Effector memory CD4-positive, alpha-beta T cell (primary cell): ENCODE results near the gene MFAP2.
A peak's percentile ranks its signal among the peaks of the same experiment; 100 is the strongest.
"Not testable (repeated sequence)": the region's sequence is repeated elsewhere in the genome, so short reads cannot be mapped to it uniquely, and the experiment has no call there.

Source experiments
- DNase-seq, 3 donors: peaks; one replicate each; pipeline ENCODE4 v3.0.0-alpha.2; 2020
- H3K27ac ChIP-seq: 2 replicates; pipeline ENCODE4 v1.7.0; 2013; ENCODE audit warnings: mild to moderate bottlenecking, low read length, moderate library complexity; ENCODE audit not compliant: insufficient read depth, poor library complexity, severe bottlenecking
- H3K27me3 ChIP-seq: replicated peaks from 2 replicates; pipeline ENCODE4 v1.7.0; 2013; ENCODE audit warnings: mild to moderate bottlenecking, low read length; ENCODE audit not compliant: insufficient read depth, control insufficient read depth, poor library complexity, severe bottlenecking
- H3K36me3 ChIP-seq: 2 replicates; pipeline ENCODE4 v1.7.0; 2013; ENCODE audit warnings: mild to moderate bottlenecking, low read length, moderate library complexity; ENCODE audit not compliant: control insufficient read depth, insufficient read depth
- H3K4me1 ChIP-seq: 2 replicates; pipeline ENCODE4 v1.7.0; 2013; ENCODE audit warnings: low read length, mild to moderate bottlenecking; ENCODE audit not compliant: control insufficient read depth, insufficient read depth, poor library complexity, severe bottlenecking
- H3K4me3 ChIP-seq: 2 replicates; pipeline ENCODE4 v1.7.0; 2013; ENCODE audit warnings: low read length, low read depth, mild to moderate bottlenecking; ENCODE audit not compliant: insufficient read depth, poor library complexity, severe bottlenecking
- H3K9me3 ChIP-seq: 2 replicates; pipeline ENCODE4 v1.7.0; 2013; ENCODE audit warnings: mild to moderate bottlenecking, low read length, moderate library complexity; ENCODE audit not compliant: control insufficient read depth

Gene MFAP2

DNA sequence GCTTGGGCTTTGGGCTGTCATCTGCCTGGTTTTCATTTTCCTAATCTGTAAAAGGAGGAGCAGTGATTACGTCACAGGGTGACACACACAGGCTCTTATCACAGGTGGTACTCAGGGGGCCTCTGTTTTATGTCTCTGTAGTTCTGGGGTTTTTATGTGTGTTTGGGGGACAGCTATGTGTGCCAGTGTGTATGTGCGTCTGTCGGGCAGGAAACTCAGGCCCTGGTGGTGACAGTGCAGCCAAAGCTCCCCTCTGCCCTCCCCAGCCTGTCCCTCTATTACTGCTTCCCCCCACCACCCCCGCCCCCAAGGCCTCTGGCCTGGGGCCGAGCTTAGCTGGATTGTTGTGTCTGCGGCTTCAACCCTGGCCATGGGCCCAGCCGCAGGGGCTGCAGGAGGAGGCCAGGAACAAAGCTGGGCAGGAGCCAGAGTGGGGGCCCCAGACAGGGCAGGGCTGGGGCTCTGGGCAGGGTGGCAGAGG lies 13.3 kb downstream of the MFAP2 start:
- DNase-seq: no peak
- Histone ChIP-seq H3K9me3 (no peaks in the 10 kb centered on the region), H3K4me3 (no peak overlapping the region), H3K27me3 (no peaks in the 10 kb centered on the region), H3K27ac (no peak overlapping the region), H3K36me3 (peaks cover 15% of the 10 kb centered on the region), H3K4me1 (no peaks in the 10 kb centered on the region)

DNA sequence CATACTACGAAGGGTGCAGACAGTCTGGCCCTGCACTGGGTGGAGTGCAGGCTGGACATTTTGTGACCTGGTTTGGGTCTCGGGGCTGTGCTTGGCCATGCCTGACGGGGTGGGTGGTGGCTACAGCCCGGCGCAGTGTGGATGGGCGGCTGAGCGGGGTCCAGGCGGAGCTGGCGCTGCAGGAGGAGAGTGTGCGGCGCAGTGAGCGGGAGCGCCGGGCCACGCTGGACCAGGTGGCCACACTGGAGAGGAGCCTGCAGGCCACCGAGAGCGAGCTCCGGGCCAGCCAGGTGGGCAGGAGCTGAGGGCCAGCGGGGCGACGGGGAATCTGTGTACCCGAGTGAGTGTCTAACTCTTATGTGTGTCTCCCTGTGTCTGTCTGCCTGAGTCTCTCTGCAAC lies 14.1 kb downstream of the MFAP2 start:
- Histone ChIP-seq H3K4me1 (no peaks in the 10 kb centered on the region), H3K27me3 (no peaks in the 10 kb centered on the region), H3K4me3 (no peak overlapping the region), H3K9me3 (no peaks in the 10 kb centered on the region), H3K36me3 (peaks cover 15% of the 10 kb centered on the region), H3K27ac (no peak overlapping the region)
- DNase-seq: no peak

DNA sequence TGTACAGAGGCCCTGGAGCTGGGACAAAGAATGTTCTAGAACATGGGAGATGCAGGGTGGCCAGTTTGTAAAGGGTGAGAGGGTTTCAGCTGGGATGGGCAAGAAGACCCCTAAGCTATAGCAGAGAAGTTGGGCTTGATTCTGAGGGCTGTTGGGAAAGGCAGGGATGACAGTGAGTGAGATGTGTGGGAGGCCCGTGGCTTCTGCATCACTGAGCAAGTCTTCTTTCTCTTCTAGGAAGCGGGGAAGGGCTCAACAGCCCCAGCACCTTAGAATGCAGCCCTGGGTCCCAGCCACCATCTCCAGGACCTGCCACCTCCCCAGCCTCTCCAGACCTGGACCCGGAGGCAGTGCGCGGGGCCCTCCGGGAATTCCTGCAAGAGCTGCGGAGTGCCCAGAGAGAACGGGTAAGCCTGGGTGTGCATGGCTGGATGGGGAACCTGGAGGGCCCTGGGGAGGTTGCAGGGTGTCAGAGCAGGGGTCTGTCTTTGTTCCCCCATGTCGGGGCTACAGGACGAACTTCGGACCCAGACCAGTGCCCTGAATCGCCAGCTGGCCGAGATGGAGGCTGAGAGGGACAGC lies 14.8 kb downstream of the MFAP2 start:
- H3K27ac ChIP-seq: no peak overlapping the region
- peaks cover 15% of the 10 kb centered on the region for H3K36me3 ChIP-seq
- no peak overlapping the region for H3K4me3 ChIP-seq

DNA sequence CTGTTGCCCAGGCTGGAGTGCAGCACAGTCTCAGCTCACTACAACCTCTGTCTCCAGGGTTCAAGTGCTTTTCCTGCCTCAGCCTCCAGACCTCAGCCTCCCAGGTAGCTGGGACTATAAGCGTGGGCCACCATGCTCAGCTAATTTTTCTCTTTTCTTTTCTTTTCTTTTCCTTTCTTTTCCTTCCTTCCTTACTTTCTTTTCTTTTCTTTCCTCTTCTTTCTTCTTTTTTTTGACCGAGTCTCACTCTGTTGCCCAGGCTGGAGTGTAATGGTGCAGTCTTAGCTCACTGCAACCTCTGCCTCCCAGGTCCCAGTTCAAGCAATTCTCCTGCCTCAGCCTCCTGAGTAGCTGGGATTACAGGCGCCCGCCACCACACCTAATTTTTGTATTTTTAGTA lies 16.3 kb downstream of the MFAP2 start:
- H3K36me3 ChIP-seq: peaks cover 12% of the 10 kb centered on the region
- not testable (repeated sequence) for H3K4me3 ChIP-seq, DNase-seq, H3K27ac ChIP-seq, H3K4me1 ChIP-seq, H3K27me3 ChIP-seq, H3K9me3 ChIP-seq

More for the DNA sequence above, 14.8 kb downstream of the MFAP2 start:
- no peaks in the 10 kb centered on the region for H3K4me1 ChIP-seq
- no peak for DNase-seq
- no peaks in the 10 kb centered on the region for H3K9me3 ChIP-seq
- no peaks in the 10 kb centered on the region for H3K27me3 ChIP-seq

DNA sequence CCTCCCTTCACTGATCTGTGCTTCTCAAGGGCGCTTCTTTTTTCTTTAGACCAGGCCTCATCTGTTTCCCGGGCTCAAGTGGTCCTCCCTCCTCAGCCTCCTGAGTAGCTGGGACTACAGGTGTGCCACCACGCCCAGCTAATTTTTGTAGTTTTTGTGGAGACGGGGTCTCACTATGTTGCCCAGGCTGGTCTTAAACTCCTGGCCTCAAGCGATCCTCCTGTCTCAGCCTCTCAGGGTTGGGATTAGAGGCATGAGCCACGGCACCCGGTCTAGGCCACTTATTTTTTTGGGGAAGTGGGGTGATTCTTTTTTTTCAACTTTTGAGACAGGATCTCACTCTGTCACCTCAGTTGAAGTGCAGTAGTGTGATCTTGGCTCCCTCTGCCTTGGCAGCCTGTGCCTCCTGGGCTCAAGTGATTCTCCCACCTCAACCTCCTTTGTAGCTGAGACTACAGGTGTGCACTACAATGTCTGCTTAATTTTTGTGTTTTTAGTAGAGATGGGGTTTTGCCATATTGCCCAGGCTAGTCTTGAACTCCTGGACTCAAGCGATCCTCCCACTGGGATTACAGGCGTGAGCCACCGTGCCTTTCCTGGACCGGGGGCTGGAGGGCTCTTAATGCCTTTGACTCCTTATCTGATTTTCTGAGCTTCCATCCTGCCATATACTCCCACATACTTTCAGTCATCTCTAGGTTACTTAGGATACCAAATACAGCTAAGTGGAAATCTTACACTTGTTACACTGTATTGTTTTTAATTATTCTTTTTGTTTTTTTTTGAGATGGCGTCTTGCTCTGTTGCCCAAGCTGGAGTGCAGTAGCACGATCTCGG lies 18.9 kb downstream of the MFAP2 start:
- DNase-seq: no peak
- Histone ChIP-seq H3K36me3 (peaks cover 2% of the 10 kb centered on the region), H3K4me3 (peak overlapping the region; percentile 40), H3K27me3 (no peaks in the 10 kb centered on the region), H3K9me3 (no peaks in the 10 kb centered on the region), H3K27ac (no peak overlapping the region), H3K4me1 (no peaks in the 10 kb centered on the region)

DNA sequence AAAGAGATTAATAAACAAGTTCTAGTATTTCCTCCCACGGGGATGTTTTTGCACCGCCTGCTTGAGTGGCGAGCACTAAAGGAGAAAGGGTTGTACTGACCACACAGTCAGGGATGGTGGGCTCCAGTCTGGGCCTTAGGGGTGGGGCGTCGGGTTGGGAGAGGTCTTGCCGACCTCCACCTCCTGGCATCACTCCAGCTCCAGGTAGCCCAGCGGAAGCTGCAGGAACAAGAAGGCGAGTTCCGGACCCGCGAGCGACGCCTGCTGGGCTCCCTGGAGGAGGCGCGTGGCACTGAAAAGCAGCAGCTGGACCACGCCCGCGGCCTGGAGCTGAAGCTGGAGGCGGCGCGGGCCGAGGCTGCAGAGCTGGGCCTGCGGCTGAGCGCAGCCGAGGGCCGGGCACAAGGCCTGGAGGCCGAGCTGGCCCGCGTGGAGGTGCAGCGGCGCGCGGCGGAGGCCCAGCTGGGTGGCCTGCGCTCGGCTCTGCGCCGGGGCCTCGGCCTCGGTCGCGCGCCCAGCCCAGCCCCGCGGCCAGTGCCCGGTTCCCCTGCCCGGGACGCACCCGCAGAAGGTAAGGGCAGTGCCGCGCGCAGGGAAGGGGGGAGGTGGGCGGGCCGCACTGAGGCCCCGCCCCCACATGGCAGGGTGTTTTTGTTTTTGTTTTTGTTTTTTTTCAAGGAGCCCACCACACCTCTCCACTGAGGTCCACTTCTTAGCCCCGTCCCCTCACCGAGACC lies 19.7 kb downstream of the MFAP2 start:
- peak; percentile 51 to 72 (median 56) for DNase-seq
- no peaks in the 10 kb centered on the region for H3K4me1 ChIP-seq
- H3K36me3 ChIP-seq: peaks cover 3% of the 10 kb centered on the region
- H3K27me3 ChIP-seq: no peaks in the 10 kb centered on the region
- H3K9me3 ChIP-seq: no peaks in the 10 kb centered on the region
- no peak overlapping the region for H3K27ac ChIP-seq
- H3K4me3 ChIP-seq: peak overlapping the region; percentile 40

DNA sequence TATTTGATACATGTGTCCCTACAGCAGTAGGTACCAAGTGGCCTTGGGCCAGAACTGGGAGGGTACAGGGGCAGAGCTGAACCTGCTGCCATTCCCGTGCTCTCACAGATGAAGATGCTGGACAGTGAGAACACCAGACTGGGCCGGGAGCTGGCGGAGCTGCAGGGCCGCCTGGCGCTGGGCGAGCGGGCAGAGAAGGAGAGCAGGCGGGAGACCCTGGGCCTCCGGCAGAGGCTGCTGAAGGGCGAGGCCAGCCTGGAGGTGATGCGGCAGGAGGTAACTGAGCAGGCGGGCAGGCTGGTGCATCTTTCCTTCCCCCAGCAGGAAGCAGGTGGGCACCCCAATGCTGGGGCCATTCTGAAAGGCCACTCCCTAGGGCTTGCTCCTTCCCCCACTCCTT lies 21.9 kb downstream of the MFAP2 start:
- Histone ChIP-seq H3K4me1 (no peaks in the 10 kb centered on the region), H3K27me3 (no peaks in the 10 kb centered on the region), H3K27ac (no peak overlapping the region), H3K9me3 (no peaks in the 10 kb centered on the region), H3K4me3 (no peak overlapping the region), H3K36me3 (peaks cover 10% of the 10 kb centered on the region)
- DNase-seq: no peak

DNA sequence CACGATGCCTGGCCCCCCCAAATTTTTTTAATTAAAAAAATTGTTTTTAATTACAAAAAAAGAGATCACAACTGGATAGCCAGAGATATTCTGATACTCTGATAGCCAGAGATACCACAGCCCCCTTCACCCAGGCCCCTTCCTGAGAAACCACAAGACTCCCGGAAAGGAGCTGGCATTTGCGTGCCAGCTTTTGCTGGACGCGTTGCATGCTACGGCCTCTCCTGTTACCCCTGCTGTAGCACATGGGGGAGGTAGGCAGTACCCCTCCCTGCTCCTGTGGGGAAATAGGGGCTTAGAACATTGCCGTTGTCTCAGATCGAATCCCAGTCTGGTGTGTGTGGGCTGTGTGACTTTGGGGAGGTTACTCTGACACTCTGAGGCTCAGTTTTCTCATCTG lies 22.7 kb downstream of the MFAP2 start:
- Histone ChIP-seq H3K36me3 (peaks cover 10% of the 10 kb centered on the region), H3K27me3 (no peaks in the 10 kb centered on the region), H3K9me3 (no peaks in the 10 kb centered on the region), H3K27ac (no peak overlapping the region), H3K4me3 (no peak overlapping the region), H3K4me1 (no peaks in the 10 kb centered on the region)
- DNase-seq: no peak

DNA sequence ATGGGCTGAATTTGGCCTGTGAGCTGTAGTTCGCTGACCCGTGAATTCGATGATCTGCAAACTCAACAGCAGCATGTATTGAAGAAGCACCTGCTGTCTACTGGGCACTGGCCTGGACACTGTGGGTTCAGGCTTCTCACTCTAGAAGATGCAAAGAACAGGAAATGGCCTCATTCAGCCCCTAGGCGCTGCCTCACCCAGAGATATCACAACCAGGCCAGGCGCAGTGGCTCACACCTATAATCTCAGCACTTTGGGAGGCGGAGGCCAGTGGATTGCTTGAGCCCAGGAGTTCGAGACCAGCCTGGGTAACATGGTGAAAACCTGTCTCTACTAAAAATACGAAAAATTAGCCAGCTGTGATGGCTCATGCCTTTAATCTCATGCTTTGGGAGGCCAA lies 23.6 kb downstream of the MFAP2 start:
- Histone ChIP-seq H3K4me3 (no peak overlapping the region), H3K36me3 (peaks cover 10% of the 10 kb centered on the region), H3K9me3 (no peaks in the 10 kb centered on the region), H3K4me1 (no peaks in the 10 kb centered on the region), H3K27me3 (no peaks in the 10 kb centered on the region), H3K27ac (no peak overlapping the region)
- no peak for DNase-seq

DNA sequence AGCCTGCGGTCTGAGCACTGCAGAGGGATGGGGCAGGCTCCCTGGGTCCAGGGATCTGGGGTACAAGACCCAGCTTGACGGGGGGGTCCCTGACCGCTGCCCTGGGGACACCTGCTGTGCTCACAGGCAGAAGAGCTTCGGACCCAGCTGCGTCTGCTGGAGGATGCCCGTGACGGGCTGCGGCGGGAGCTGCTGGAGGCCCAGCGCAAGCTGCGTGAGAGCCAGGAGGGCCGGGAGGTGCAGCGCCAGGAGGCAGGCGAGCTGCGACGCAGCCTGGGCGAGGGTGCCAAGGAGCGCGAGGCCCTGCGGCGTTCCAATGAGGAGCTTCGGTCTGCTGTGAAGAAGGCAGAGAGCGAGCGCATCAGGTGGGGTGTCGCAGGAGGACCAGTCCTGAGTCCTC lies 25.2 kb downstream of the MFAP2 start:
- H3K27ac ChIP-seq: no peak overlapping the region
- H3K27me3 ChIP-seq: no peaks in the 10 kb centered on the region
- peaks cover 10% of the 10 kb centered on the region for H3K36me3 ChIP-seq
- no peaks in the 10 kb centered on the region for H3K4me1 ChIP-seq
- H3K9me3 ChIP-seq: no peaks in the 10 kb centered on the region
- no peak overlapping the region for H3K4me3 ChIP-seq
- DNase-seq: no peak
